ENCODE data around the gene FUT1.
A peak's percentile ranks its signal among the peaks of the same experiment; 100 is the strongest.
"Not testable (repeated sequence)": the region's sequence is repeated elsewhere in the genome, so short reads cannot be mapped to it uniquely, and the experiment has no call there.

The FUT1 gene

DNA sequence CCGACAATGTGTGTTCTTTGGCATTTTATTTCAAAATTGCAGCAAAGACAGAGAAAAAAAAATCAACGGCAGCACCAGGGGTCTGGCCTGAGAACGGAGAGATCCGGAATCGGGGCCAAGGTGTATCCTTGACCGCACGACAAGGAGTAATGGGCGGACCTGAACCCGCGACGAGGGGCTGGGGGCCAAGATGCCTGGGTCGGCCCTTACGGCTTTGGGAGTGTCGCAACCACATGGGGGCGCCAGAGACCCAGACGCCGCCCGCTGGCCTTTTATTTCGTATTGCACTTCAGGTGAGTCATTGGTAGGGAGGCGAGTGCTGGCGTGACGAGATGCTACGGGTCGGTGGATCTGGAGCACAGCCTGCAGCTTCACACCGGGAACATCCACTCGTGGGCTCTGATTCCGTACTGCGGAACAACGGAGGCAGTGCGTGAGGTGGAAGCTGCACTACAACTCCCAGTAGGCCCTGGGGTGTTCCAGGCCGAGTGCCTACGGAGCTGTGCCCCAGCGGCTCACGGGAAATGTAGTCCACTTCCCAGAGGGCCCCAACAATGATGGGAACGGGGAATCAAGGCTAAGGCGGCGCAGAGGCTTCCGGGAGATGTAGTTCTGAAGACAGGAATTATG, 42.7 kb upstream of the FUT1 start:
- peak; percentile 66 for TF ChIP-seq CTCF (IDR thresholded peaks at IDR 0.05; ENCODE audit: insufficient read depth, missing control alignments)
- DNase-seq (ENCODE audit: insufficient read length, low spot score) = peak; percentile 81
- peak; percentile 11 for FAIRE-seq

GRCh38 chr19:48794291-48794690, 41.9 kb upstream of the FUT1 start:
- no peak for TF ChIP-seq CTCF (IDR thresholded peaks at IDR 0.05; ENCODE audit: insufficient read depth, missing control alignments)
- no peak for DNase-seq (ENCODE audit: insufficient read length, low spot score)
- no peak for FAIRE-seq

DNA sequence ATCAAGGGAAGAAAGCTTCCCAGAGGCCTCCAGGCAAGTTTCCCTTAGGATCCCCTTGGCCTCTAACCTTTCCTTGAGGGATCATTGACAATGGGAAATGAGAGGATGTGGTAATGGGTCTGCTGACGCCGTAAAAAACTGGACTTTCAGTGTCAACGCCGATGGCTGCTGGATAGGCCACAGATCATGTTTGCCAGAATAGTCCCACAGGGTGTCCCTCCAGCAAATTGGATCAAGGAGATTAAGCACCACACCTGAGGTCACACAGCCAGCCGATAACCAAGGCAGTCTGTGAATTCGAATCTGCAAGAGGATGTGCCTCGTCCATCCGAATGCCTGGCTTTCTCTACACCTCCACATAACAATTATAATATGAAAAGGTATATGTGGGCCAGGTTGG, 40.8 kb upstream of the FUT1 start:
- no peak for TF ChIP-seq CTCF (IDR thresholded peaks at IDR 0.05; ENCODE audit: insufficient read depth, missing control alignments)
- DNase-seq (ENCODE audit: insufficient read length, low spot score) (no peak), FAIRE-seq (no peak)

- FAIRE-seq = not testable (repeated sequence)
Observed at GRCh38 chr19:48787331-48787730, 34.9 kb upstream of the FUT1 start.

DNA sequence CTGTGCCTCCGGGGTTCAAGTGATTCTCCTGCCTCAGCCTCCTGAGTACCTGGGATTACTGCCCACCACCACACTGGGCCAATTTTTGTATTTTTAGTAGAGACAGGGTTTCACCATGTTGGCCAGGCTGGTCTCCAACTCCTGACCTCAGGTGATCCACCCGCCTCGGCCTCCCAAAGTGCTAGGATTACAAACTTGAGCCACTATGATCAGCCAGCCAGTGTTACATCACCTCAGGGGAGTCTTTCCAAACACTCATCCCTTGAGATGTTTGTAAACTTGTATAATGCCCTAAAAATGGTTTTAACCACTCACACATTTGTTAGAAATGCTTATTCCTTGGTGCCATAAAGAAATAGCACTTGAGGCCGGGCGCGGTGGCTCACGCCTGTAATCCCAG, 34.0 kb upstream of the FUT1 start:
- not testable (repeated sequence) for DNase-seq (ENCODE audit: insufficient read length, low spot score); FAIRE-seq

More at GRCh38 chr19:48787331-48787730, 34.9 kb upstream of the FUT1 start:
- not testable (repeated sequence) for DNase-seq (ENCODE audit: insufficient read length, low spot score)

DNA sequence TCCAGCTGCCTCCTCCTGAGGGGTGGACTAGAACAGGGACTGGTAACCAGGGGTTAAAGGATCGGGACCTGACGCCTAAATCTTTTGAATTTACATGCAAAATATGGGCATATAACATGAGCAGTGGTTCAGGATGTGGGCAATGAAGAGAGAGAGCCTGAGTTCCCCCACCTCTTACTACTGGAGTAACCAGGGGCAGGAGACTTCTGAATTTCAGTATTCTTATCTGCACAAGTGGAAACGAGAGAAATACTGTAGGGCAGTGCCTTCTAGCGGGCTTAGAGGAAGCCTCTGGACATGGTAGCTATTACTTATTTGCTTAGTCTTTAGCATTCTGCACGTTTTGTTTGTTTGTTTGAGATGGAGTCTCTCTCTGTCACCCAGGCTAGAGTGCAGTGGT, 32.1 kb upstream of the FUT1 start:
- DNase-seq (ENCODE audit: insufficient read length, low spot score) (no peak), FAIRE-seq (no peak)
- no peak for TF ChIP-seq CTCF (IDR thresholded peaks at IDR 0.05; ENCODE audit: insufficient read depth, missing control alignments)

- TF ChIP-seq CTCF (IDR thresholded peaks at IDR 0.05; ENCODE audit: insufficient read depth, missing control alignments) = no peak
- no peak for FAIRE-seq
- no peak for DNase-seq (ENCODE audit: insufficient read length, low spot score)
Observed at GRCh38 chr19:48780631-48781391, 28.4 kb upstream of the FUT1 start.

GRCh38 chr19:48779636-48780035, 27.2 kb upstream of the FUT1 start:
- no peak for DNase-seq (ENCODE audit: insufficient read length, low spot score)
- no peak for TF ChIP-seq CTCF (IDR thresholded peaks at IDR 0.05; ENCODE audit: insufficient read depth, missing control alignments)
- FAIRE-seq = no peak

Data from D721Med (cell line).